Measurements from ENCODE around the gene BARX2.

DNA sequence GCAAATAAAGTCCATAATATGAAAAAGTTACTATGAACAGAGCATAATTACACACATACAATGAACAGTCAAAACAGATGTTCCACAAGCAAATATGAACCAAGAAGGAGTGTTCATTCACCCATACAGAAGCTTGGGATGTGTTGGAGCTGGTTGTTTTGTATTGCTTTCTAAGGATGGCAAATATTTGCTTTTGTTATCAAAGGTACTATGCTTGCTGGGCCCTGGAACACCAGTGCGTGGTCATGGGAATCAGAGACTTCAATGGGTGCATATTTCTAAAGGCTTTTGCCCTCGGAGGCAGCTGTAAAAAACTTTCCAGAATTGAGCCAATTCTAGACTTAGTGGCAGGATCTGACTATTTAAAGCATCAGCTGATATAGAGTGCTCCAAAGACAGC lies 85.1 kb downstream of the BARX2 start:
- TF ChIP-seq CTCF (IDR thresholded peaks at IDR 0.05) (no peak), POLR2A (IDR thresholded peaks at IDR 0.05) (no peak)

Data from stomach (tissue), 4 donors.